Endothelial cell of umbilical vein (primary cell): Measurements from ENCODE around the gene MTA1. TPM values are rescaled to one million over a fixed set of nuclear protein-coding genes. Genes with fewer than 3 reads are reported as not detected.

Source experiments
- BruUV-seq: library from RNA; stranded (reverse); fragments of 400-500 nt; replicated peaks from 2 replicates; lab custom pipeline; 2021; lab: Mats Ljungman, UMichigan
- CTCF ChIA-PET: fragments of 300-600, 350-600 bp; sonication (Branson Sonifier 250); formaldehyde crosslinking; loops from one replicate; lab custom pipeline; 2021; ENCODE audit warnings: antibody characterized with exemption, inconsistent platforms; lab: Charles Lee
- POLR2A ChIA-PET: fragments of 300-600, 350-600 bp; sonication (Branson Sonifier 250); formaldehyde crosslinking; loops from one replicate; lab custom pipeline; 2021; ENCODE audit warnings: antibody characterized with exemption, inconsistent platforms; lab: Charles Lee
- DNase-seq: peaks from one replicate; pipeline ENCODE4 v3.0.0-alpha.2; 2011; ENCODE audit warnings: low read depth, low spot score
- FAIRE-seq: peaks from 2 replicates; lab custom pipeline; 2011; peaks lifted over from hg19 to GRCh38; lab: Jason Lieb, UNC
- H2AFZ ChIP-seq: 2 replicates; pipeline ENCODE4 v1.6.0; 2012; ENCODE audit warnings: low read depth, low read length, control low read depth, inconsistent platforms
- H3K27ac ChIP-seq: 2 replicates; pipeline ENCODE4 v1.5.1; 2011; ENCODE audit warnings: low read depth, mild to moderate bottlenecking, control low read depth, low read length, moderate library complexity; ENCODE audit not compliant: insufficient read depth
- H3K27me3 ChIP-seq, 2 experiments: 2 replicates each; pipeline versions ENCODE4 v1.6.0 to v1.6.1; 2011; ENCODE audit warnings: low read length in 2 of 2, mixed read lengths in 1 of 2; ENCODE audit not compliant: control insufficient read depth in 2 of 2, insufficient read depth in 2 of 2
- H3K36me3 ChIP-seq, 2 experiments: 2 replicates in 1 of 2; 3 replicates in 1 of 2; pipeline ENCODE4 v1.5.1; 2011; ENCODE audit warnings: low read length in 2 of 2, mild to moderate bottlenecking in 1 of 2, moderate library complexity in 1 of 2; ENCODE audit not compliant: control insufficient read depth in 2 of 2, insufficient read depth in 2 of 2; ENCODE audit errors: extremely low read depth in 1 of 2
- H3K4me1 ChIP-seq: 3 replicates; pipeline ENCODE4 v1.5.1; 2011; ENCODE audit warnings: mild to moderate bottlenecking, low read length; ENCODE audit not compliant: control insufficient read depth, insufficient read depth; ENCODE audit errors: extremely low read depth
- H3K4me2 ChIP-seq: 2 replicates; pipeline ENCODE4 v1.6.1; 2011; ENCODE audit warnings: low read length, control low read depth, mixed read lengths; ENCODE audit not compliant: insufficient read depth
- H3K4me3 ChIP-seq, 3 experiments: fragments of 200-600 bp in 1 of 3; sonication (generic), shearing (Covaris generic) in 1 of 3; replicated peaks in 1 of 3; 2 replicates each; pipeline ENCODE4 v1.5.1; 2011 to 2016; ENCODE audit warnings: control low read depth in 3 of 3, low read length in 3 of 3, mild to moderate bottlenecking in 2 of 3, inconsistent platforms in 1 of 3, low read depth in 1 of 3, moderate library complexity in 1 of 3; ENCODE audit not compliant: insufficient read depth in 1 of 3
- H3K79me2 ChIP-seq: 2 replicates; pipeline ENCODE4 v1.6.0; 2012; ENCODE audit warnings: low read length, inconsistent platforms; ENCODE audit not compliant: control insufficient read depth, insufficient read depth
- H3K9ac ChIP-seq: replicated peaks from 2 replicates; pipeline ENCODE3; 2011; ENCODE audit warnings: low read length, control low read depth; ENCODE audit not compliant: insufficient read depth; ENCODE audit errors: extremely low read depth
- H3K9me1 ChIP-seq: replicated peaks from 3 replicates; pipeline ENCODE4 v1.6.0; 2011; ENCODE audit warnings: mild to moderate bottlenecking, low read length; ENCODE audit not compliant: control insufficient read depth, insufficient read depth; ENCODE audit errors: extremely low read depth
- H3K9me3 ChIP-seq: replicated peaks from 2 replicates; pipeline ENCODE4 v1.5.1; 2012; ENCODE audit warnings: low read length, inconsistent platforms; ENCODE audit not compliant: control insufficient read depth, insufficient read depth
- H4K20me1 ChIP-seq: replicated peaks from 2 replicates; pipeline ENCODE3; 2011; ENCODE audit warnings: mild to moderate bottlenecking, low read length; ENCODE audit not compliant: control insufficient read depth, insufficient read depth; ENCODE audit errors: extremely low read depth
- EZH2 ChIP-seq: IDR thresholded peaks from 2 replicates; pipeline ENCODE4 v1.6.1; 2012; ENCODE audit warnings: borderline replicate concordance, low read depth, mild to moderate bottlenecking, moderate library complexity, low read length, inconsistent platforms; ENCODE audit not compliant: severe bottlenecking
- FOS ChIP-seq: IDR thresholded peaks from 2 replicates; pipeline ENCODE4 v1.6.1; 2011; ENCODE audit warnings: mild to moderate bottlenecking, low read length, moderate library complexity, borderline replicate concordance; ENCODE audit not compliant: insufficient read depth
- GATA2 ChIP-seq: IDR thresholded peaks from 2 replicates; pipeline ENCODE4 v1.7.0; 2011; ENCODE audit warnings: low read depth, mild to moderate bottlenecking, moderate library complexity, mixed read lengths, low read length; ENCODE audit not compliant: insufficient read length, insufficient read depth
- JUN ChIP-seq: IDR thresholded peaks from 2 replicates; pipeline ENCODE4 v1.6.1; 2011; ENCODE audit warnings: borderline replicate concordance, low read depth; ENCODE audit not compliant: insufficient read length, insufficient read depth
- MYC ChIP-seq: IDR thresholded peaks from one replicate; pipeline ENCODE4 v1.6.1; 2011; ENCODE audit warnings: mild to moderate bottlenecking, low read depth, low read length
- POLR2A ChIP-seq: IDR thresholded peaks from 2 replicates; pipeline ENCODE4 v1.6.1; 2012; ENCODE audit warnings: low read depth, mild to moderate bottlenecking, control low read depth, low read length
- POLR2AphosphoS5 ChIP-seq: IDR thresholded peaks from 2 replicates; pipeline ENCODE4 v1.6.1; 2012; ENCODE audit warnings: low read depth, mild to moderate bottlenecking, control low read depth, low read length, moderate library complexity; ENCODE audit not compliant: insufficient read depth
- dilution Hi-C: fragments of 300-500 bp; cut with MboI; formaldehyde crosslinking; loops from one replicate; pipeline ENCODE4 v1.15.0; 2019; ENCODE audit warnings: low sequenced_read_pairs; ENCODE audit not compliant: extremely low pct_ligation_motif_present
- intact Hi-C: fragments of 100-400 bp; cut with micrococcal nuclease; formaldehyde crosslinking; loops from one replicate; pipeline ENCODE4 v1.10.0; 2022
- polyA plus RNA-seq, 4 experiments: library from polyadenylated mRNA; depleted of rRNA in 3 of 4; stranded (reverse) in 3 of 4; unstranded in 1 of 4; fragments of >200 nt; gene quantifications; 2 replicates each; pipeline versions ENCODE4 v1.2.1 to v1.2.3, GENCODE V29; 2011 to 2012; ENCODE audit warnings: missing spikeins in 1 of 4
- total RNA-seq: library from RNA; stranded (reverse); gene quantifications from 2 replicates; pipeline ENCODE4 v1.2.3, GENCODE V29; 2021
- TF ChIP-seq, protein P1 (sequence below), 2 donors: IDR thresholded peaks; 1 replicate in 1 of 2; 2 replicates in 1 of 2; pipeline ENCODE4 v1.5.1; 2011; ENCODE audit warnings: low read length in 2 of 2, mild to moderate bottlenecking in 2 of 2, moderate library complexity in 2 of 2, control low read depth in 1 of 2, inconsistent platforms in 1 of 2, low read depth in 1 of 2; ENCODE audit not compliant: insufficient read depth in 1 of 2; ENCODE audit errors: extremely low read depth in 1 of 2
- TF ChIP-seq, protein P2 (sequence below): IDR thresholded peaks from 2 replicates; pipeline ENCODE4 v1.6.1; 2011; ENCODE audit not compliant: insufficient read depth, insufficient read length

Gene MTA1
- total and polyA plus RNA-seq, 2 donors (not counting 3 experiments of a cell fraction or from before 2014, with no cell fraction given): 85.2 to 167 TPM

DNA sequence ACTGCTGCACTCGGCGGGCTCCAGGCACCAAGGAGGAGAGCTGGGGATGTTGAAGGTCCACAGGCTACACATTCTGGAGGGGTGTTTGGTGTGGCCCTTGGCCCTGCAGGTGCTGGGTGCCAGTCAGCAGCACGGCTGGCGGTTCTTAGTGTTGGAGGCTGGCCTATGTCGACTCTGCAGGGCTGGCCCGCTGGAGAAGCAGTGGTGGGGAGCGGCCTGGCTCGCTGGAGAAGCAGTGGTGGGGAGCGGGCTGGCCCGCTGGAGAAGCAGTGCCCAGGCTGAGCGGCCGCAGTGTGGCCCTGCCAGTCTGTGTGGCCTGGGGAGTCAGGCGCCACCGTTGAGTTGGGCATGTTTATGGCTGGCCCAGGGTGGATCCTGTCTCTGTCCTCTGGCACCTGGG, 27.3 kb downstream of the MTA1 start:
- Histone ChIP-seq H3K27me3 (no peaks in the 10 kb centered on the region), H3K27ac (no peak overlapping the region), H3K79me2 (peaks cover 6% of the 10 kb centered on the region), H2AFZ (no peak overlapping the region), H3K9ac (no peak overlapping the region), H3K4me3 (no peak overlapping the region), H3K9me1 (no peaks in the 10 kb centered on the region), H3K9me3 (no peaks in the 10 kb centered on the region), H3K4me1 (no peaks in the 10 kb centered on the region), H4K20me1 (no peaks in the 10 kb centered on the region), H3K4me2 (no peak overlapping the region), H3K36me3 (peaks cover 3 to 27% of the 10 kb centered on the region in 2 experiments)
- BruUV-seq: no TSS peak
- dilution Hi-C loops: no loop called here
- DNase-seq (no peak), FAIRE-seq (no peak)
- intact Hi-C loops: no loop called here
- no peak for TF ChIP-seq EZH2
- TF ChIP-seq, protein P1, sequence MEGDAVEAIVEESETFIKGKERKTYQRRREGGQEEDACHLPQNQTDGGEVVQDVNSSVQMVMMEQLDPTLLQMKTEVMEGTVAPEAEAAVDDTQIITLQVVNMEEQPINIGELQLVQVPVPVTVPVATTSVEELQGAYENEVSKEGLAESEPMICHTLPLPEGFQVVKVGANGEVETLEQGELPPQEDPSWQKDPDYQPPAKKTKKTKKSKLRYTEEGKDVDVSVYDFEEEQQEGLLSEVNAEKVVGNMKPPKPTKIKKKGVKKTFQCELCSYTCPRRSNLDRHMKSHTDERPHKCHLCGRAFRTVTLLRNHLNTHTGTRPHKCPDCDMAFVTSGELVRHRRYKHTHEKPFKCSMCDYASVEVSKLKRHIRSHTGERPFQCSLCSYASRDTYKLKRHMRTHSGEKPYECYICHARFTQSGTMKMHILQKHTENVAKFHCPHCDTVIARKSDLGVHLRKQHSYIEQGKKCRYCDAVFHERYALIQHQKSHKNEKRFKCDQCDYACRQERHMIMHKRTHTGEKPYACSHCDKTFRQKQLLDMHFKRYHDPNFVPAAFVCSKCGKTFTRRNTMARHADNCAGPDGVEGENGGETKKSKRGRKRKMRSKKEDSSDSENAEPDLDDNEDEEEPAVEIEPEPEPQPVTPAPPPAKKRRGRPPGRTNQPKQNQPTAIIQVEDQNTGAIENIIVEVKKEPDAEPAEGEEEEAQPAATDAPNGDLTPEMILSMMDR (IDR thresholded peaks at IDR 0.05; ENCODE audit: extremely low read depth in 1 of 2, insufficient read depth in 1 of 2, low read depth in 1 of 2, low read length in 2 of 2): no peak
- TF ChIP-seq, protein P2, sequence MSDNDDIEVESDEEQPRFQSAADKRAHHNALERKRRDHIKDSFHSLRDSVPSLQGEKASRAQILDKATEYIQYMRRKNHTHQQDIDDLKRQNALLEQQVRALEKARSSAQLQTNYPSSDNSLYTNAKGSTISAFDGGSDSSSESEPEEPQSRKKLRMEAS: no peak
- TF ChIP-seq JUN: no peak
- no peak for TF ChIP-seq MYC
- no peak for TF ChIP-seq GATA2
- no peak for TF ChIP-seq POLR2A
- no peak for TF ChIP-seq POLR2AphosphoS5
- no peak for TF ChIP-seq FOS
- ChIA-PET POLR2A (no interaction called here), CTCF (interaction anchor here (1.2 to 1.9 kb wide), 3 partner anchors 34 to 76 kb away, joined by 3 to 31 read pairs (median 25); no protein-coding TSS in a partner anchor)
